Cerebellar cortex (tissue), 1 donor: ENCODE data around the gene NABP2.

Experiments used
- DNase-seq: peaks from one replicate; pipeline ENCODE4 v3.0.0-alpha.2; 2015; ENCODE audit warnings: low spot score

The NABP2 gene

DNA sequence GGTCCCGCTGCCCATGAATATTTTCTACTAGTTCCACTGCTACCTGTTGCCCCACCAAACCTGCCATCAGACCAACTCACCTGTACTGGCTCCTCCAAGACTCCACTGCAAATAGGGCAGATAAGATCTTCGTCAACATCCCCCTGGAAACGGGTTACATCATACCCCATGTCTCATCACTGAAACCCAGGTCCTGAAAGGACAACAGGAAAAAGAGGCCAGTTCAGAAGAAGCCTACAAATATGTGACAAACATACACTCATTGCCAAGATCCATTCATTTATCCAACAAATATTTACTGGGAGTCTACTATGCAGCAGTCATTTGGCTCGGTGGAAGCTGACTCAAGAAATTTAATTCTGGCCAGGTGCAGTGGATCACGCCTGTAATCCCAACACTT is 10.3 kb upstream of the NABP2 start:
- DNase-seq, result no peak

DNA sequence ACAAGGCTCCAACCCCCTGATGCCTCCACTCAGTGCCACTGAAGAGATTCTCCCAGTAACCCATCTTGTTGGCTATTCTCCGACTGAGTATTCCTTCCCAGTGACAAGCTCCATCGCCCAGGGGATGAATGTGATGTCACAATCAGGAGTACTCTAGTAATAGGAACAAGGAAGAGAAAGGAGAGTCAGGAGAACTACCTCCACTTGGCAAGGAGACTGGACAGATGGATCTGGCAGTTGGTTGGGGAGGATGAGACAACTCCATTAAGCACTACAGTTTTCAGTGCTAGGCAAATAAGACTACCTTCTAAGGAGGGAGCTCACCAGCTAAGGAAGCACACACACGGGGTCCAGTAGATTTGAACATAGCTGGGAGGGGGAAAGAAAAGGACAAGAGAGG is 7.7 kb upstream of the NABP2 start:
- DNase-seq, result peak; percentile 90

- DNase-seq, result no peak
These were observed 4.3 kb upstream of the NABP2 start for GRCh38 chr12:56219840-56220239.

DNA sequence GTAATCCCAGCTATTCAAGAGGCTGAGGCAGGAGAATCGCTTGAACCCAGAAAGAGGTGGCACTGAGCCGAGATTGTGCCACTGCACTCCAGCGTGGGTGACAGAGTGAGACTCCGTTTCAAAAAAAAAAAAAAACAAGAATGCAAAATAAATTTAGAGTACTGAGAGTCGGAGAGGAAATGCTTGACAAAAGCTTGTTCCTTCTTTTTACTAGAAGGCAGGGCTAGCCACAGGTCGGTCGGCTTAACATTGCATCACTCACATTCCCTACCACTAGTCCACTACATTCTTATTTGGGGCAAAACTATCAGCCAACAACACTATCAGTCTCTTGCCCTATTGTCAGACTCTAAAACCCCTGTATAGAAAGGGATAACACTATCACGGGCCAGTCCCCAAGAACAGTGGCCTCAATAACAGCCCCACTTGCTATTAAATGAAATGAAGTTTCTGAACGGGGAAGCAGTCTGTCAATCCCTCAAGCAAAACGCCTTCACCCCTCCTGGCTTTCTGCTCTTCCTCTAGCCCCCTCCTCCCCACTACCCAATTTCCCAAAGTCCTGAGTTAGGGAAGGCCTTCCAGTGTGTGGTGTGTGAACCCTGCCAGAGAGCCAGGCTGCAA is 3.4 kb upstream of the NABP2 start:
- no peak for DNase-seq

GRCh38 chr12:56221232-56221756 is 2.8 kb upstream of the NABP2 start:
- DNase-seq, result peak; percentile 61

GRCh38 chr12:56221757-56222530 is 2.2 kb upstream of the NABP2 start, which contains the start of gene RNF41:
RNF41 (minus strand) TSS chr12:56221922; CDS start chr12:56214047, 7,875 bp downstream.
- peak; percentile 99 for DNase-seq

- DNase-seq, result no peak
These were observed 1.6 kb upstream of the NABP2 start for GRCh38 chr12:56222531-56222895.

GRCh38 chr12:56223571-56224101 is 506 bp upstream of the NABP2 start:
- DNase-seq, result no peak

- no peak for DNase-seq
These were observed 812 bp downstream of the NABP2 start for GRCh38 chr12:56224954-56225353.

DNA sequence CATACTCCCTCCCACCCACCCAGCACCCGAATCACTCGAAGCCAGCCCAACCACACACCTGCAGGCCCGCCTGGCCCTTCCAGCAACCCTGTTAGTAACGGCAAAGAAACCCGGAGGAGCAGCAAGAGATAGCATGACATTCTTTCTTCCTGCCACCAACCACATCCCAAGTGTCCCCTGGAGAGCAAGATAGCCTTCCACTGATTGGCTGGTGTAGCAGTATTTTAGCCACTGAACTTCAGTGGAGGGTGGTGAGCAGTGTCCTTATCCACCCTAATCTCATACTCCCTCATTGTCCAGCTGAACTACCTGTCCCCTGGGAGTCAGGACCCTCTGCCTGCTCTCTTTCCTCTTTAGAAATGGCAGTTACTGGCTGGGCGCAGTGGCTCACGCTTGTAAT is 4.9 kb downstream of the NABP2 start:
- no peak for DNase-seq

DNA sequence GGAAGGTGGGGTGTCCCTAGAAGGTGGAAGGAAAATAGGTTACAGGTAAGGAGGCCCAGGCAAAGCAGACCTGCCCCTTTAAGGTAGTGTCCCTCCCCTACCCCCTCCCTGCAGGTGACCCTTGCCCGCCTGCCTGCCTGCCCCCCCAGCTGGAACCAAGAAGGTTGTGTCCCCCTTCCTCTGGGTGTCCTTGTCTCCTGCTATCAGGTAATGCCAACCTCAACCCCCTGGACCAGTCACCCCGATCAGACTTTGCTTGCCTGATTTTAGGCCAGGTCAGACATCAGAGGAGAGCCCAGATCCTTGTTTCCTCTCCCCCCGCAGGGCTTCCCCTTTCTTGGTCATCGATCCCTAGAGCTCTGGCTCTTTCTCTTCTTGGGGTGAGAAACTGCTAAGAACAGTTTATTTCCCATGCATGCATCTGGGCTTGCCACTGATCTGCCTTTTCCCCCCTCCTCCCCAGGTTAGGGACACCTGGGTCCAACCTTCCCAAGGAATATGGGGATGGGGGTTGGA is 5.8 kb downstream of the NABP2 start, which contains the start of gene SLC39A5:
SLC39A5 (plus strand) TSS at position 136 of the 516 bp plus-strand sequence. CDS start 1,224 bp downstream, outside the sequence.
- no peak for DNase-seq

GRCh38 chr12:56230432-56231183 is 6.5 kb downstream of the NABP2 start:
- no peak for DNase-seq

DNA sequence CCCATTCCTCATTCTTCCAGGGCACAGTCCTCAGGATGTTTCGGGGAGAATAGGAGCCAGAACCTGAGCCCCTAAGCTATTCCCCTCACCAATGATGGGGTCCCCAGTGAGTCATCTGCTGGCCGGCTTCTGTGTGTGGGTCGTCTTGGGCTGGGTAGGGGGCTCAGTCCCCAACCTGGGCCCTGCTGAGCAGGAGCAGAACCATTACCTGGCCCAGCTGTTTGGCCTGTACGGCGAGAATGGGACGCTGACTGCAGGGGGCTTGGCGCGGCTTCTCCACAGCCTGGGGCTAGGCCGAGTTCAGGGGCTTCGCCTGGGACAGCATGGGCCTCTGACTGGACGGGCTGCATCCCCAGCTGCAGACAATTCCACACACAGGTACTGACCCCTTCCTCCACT is 7.0 kb downstream of the NABP2 start:
- DNase-seq, result no peak

- no peak for DNase-seq
These were observed 10.7 kb downstream of the NABP2 start for GRCh38 chr12:56234746-56235436.

DNA sequence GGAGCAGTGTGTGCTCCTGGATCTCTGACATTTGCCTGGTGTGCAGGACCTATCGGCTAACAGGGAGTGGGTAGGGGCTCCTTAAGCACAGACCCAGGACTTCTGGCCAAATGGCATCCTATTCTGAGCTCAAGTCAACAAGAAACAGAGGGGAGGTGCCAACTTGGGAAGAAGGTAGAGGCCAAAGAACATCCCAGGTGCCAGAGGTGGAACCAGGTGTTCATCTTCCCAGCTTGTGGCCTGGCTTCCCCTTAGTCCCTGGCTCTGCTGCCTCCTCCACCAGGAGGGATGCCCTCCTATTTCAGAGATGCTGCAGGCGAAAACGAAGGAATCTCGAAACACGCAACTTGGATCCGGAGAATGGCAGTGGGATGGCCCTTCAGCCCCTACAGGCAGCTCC is 11.9 kb downstream of the NABP2 start:
- DNase-seq, result no peak

DNA sequence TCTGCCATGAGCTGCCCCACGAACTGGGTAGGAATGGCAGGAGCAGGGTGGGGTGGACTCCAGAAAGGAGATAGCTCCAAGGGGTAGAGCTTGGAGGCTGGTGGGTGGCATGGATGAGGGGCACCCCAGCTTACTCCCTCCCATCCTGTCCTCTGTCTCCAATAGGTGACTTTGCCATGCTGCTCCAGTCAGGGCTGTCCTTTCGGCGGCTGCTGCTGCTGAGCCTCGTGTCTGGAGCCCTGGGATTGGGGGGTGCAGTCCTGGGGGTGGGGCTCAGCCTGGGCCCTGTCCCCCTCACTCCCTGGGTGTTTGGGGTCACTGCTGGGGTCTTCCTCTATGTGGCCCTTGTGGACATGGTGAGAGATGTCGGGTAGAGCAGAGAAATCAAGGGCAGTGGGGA is 12.8 kb downstream of the NABP2 start:
- no peak for DNase-seq

DNA sequence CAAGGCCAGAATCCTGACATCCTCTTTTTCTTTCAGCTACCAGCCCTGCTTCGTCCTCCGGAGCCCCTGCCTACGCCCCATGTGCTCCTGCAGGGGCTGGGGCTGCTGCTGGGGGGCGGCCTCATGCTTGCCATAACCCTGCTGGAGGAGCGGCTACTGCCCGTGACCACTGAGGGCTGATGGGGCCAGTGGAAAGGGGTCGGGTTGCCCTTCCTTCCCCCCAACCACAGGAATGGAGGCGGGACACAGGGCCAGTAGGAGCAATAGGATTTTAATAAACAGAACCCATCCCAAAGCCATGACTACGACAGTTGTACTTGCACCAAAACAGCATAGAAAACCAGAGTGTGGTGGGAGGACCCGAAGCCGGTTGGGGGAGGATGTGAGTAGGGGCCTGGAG is 13.4 kb downstream of the NABP2 start:
- no peak for DNase-seq

- no peak for DNase-seq
These were observed 17.5 kb downstream of the NABP2 start for GRCh38 chr12:56241424-56242303.

DNA sequence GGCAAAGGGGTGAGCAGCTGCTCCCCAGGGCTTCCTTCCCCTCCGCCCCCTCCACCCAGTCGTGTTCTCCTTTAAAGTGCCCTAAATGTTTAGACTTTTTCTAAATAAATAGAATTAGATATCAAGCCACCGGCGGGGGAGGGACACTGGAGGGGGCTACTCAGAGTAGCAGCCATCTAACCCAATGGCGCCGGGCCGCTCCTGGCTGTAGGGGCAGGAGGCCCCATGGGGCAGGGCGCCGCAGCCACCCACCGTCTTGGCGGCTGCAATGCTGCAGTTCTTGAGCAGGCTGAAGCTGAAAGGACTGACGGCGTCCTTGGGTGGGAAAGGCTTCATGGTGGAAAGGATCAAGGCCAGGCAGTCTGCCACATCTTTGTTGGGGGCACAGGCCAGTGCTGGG is 18.8 kb downstream of the NABP2 start:
- DNase-seq, result no peak

DNA sequence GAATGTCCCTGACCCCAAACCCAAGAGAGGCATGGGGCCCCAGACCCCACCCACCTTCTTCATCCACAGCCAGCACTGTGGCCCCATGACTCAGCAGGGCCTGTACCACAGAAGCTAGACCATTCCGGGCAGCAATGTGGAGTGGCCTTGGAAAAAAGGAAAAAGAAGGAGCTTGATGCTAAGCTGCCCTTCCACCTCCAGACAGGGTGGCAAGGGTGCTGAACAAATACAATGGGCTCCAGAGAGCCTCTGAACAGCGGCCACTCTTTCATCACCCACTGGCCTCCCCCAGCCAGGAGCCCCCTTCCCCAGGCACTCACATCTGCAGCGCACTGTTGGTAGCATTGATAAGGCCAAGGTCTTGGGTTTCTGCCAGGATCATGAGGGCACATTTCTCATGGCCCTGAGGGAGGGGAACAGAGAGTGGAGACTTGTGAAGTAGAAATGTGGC is 19.6 kb downstream of the NABP2 start:
- DNase-seq, result no peak
